SK-N-SH (cell line): ENCODE data around the gene SLC29A1.

Source experiments
- CTCF ChIP-seq: fragments of 200-600 bp; sonication (generic); IDR thresholded peaks from 2 replicates; pipeline ENCODE4 v1.6.1; 2017; ENCODE audit warnings: antibody characterized with exemption, mild to moderate bottlenecking, moderate library complexity
- NRF1 ChIP-seq: IDR thresholded peaks from 2 replicates; pipeline ENCODE4 v1.6.1; 2012; ENCODE audit warnings: low read depth, mild to moderate bottlenecking, low read length
- POLR2AphosphoS5 ChIP-seq: IDR thresholded peaks from 2 replicates; pipeline ENCODE4 v1.6.1; 2012; ENCODE audit warnings: low read depth, low read length
- RCOR1 ChIP-seq: fragments of 150-350 bp; IDR thresholded peaks from 2 replicates; pipeline ENCODE4 v1.6.1; 2017; ENCODE audit warnings: antibody characterized with exemption, low read length

DNA sequence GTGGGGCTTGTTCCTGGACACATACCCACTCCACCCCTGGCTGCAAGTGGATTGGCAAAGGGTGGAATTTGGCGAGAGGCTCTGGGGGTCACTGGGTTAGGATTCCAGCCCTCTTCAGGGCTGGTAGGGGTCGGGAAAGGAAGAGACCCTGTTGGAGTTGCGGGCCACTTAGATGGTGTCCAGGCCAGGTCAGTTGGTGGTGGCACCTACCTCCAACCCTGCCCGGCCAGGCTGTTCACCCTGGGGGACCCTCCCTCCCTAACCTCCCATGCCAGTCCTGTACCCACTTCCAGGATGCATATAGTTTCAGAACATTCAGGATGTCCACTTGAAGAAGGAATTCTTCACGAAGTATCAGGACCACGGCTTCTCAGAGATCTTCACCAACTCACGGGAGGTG lies 43.7 kb upstream of the SLC29A1 start:
- TF ChIP-seq CTCF (no peak), NRF1 (no peak), POLR2AphosphoS5 (no peak), RCOR1 (no peak)
